ENCODE results near the gene NAA10.

- TF ChIP-seq SIN3A (IDR thresholded peaks at IDR 0.05; ENCODE audit: borderline replicate concordance, insufficient read depth, low read length) (no peak), REST (IDR thresholded peaks at IDR 0.05; ENCODE audit: insufficient read depth in 1 of 2, low read depth in 2 of 2, low read length in 2 of 2) (no peak), TAF1 (IDR thresholded peaks at IDR 0.05; ENCODE audit: borderline replicate concordance, insufficient read depth, low read length) (no peak)
Observed at GRCh38 chrX:153902385-153902784, 32.5 kb downstream of the NAA10 start.

Measured in PFSK-1 (cell line).